Smooth muscle cell (in vitro differentiated cells): ENCODE data around the gene DYNC1H1. TPM values are rescaled to one million over a fixed set of nuclear protein-coding genes. Genes with fewer than 3 reads are reported as not detected.

Experiments
- DNase-seq: peaks from one replicate; lab custom pipeline; 2025; ENCODE audit not compliant: unreplicated experiment; lab: John Stamatoyannopoulos, UW
- H2AFZ ChIP-seq: fragments of 200-600 bp; sonication (generic); 2 replicates; pipeline ENCODE4 v1.6.0; 2016; ENCODE audit warnings: antibody characterized with exemption, low read depth, mild to moderate bottlenecking
- H3F3A ChIP-seq: fragments of 200-600 bp; sonication (generic); 2 replicates; pipeline ENCODE4 v1.6.0; 2017; ENCODE audit warnings: antibody characterized with exemption, low read depth
- H3K27ac ChIP-seq: fragments of 200-600 bp; sonication (generic); 2 replicates; pipeline ENCODE4 v1.5.1; 2016; ENCODE audit warnings: low read depth, mild to moderate bottlenecking
- H3K27me3 ChIP-seq: fragments of 200-600 bp; sonication (generic); 2 replicates; pipeline ENCODE4 v1.6.1; 2016; ENCODE audit warnings: low read depth, mild to moderate bottlenecking
- H3K36me3 ChIP-seq: fragments of 200-600 bp; sonication (generic); 2 replicates; pipeline ENCODE4 v1.5.1; 2016; ENCODE audit warnings: low read depth
- H3K4me1 ChIP-seq: fragments of 200-600 bp; sonication (generic); 2 replicates; pipeline ENCODE4 v1.5.1; 2016; ENCODE audit warnings: low read depth
- H3K4me2 ChIP-seq: fragments of 200-600 bp; sonication (generic); 2 replicates; pipeline ENCODE4 v1.6.0; 2016; ENCODE audit warnings: mild to moderate bottlenecking
- H3K4me3 ChIP-seq: fragments of 200-600 bp; sonication (generic); 2 replicates; pipeline ENCODE4 v1.5.1; 2016; ENCODE audit warnings: mild to moderate bottlenecking
- H3K79me2 ChIP-seq: fragments of 200-600 bp; sonication (generic); 2 replicates; pipeline ENCODE4 v1.6.0; 2016; ENCODE audit warnings: low read depth, mild to moderate bottlenecking
- H3K9ac ChIP-seq: fragments of 200-600 bp; sonication (generic); 2 replicates; pipeline ENCODE4 v1.6.0; 2016; ENCODE audit warnings: low read depth
- H3K9me3 ChIP-seq: fragments of 200-600 bp; sonication (generic); replicated peaks from 2 replicates; pipeline ENCODE4 v1.5.1; 2016; ENCODE audit warnings: low read depth
- H4K20me1 ChIP-seq: fragments of 200-600 bp; sonication (generic); 2 replicates; pipeline ENCODE4 v1.6.0; 2016; ENCODE audit warnings: low read depth
- CTCF ChIP-seq: fragments of 200-600 bp; sonication (generic); IDR thresholded peaks from 2 replicates; pipeline ENCODE4 v1.5.1; 2017; ENCODE audit warnings: borderline replicate concordance, mild to moderate bottlenecking, antibody characterized with exemption; ENCODE audit not compliant: insufficient read depth, poor library complexity, severe bottlenecking
- WGBS: methylation state at CpG from one replicate; pipeline ENCODE4 v1.1.7; 2016; ENCODE audit warnings: low lambda C conversion rate; 5-methylcytosine and 5-hydroxymethylcytosine counted together
- polyA plus RNA-seq: library from polyadenylated mRNA; unstranded; fragments of >200 nt; fragmentation: Nextera tagmentation; extraction: Ambion mirVana; gene quantifications from 2 replicates; pipeline ENCODE4 v1.2.1, GENCODE V29; 2016
- total RNA-seq: library from RNA; depleted of rRNA; stranded (reverse); fragments of >200 nt; gene quantifications from 2 replicates; pipeline ENCODE4 v1.2.3, GENCODE V29; 2014

Gene DYNC1H1
- total and polyA plus RNA-seq, 2 experiments from 2014 or later, result 137 to 399 TPM

- Histone ChIP-seq H2AFZ (no peak overlapping the region), H3K27me3 (no peaks in the 10 kb centered on the region), H3K9me3 (no peaks in the 10 kb centered on the region), H4K20me1 (peaks cover 5% of the 10 kb centered on the region), H3K4me1 (no peaks in the 10 kb centered on the region), H3F3A (no peaks in the 10 kb centered on the region), H3K36me3 (no peaks in the 10 kb centered on the region), H3K4me2 (no peak overlapping the region), H3K27ac (no peak overlapping the region), H3K9ac (no peak overlapping the region), H3K4me3 (no peak overlapping the region), H3K79me2 (no peaks in the 10 kb centered on the region)
- TF ChIP-seq CTCF, result no peak
- no peak for DNase-seq
- WGBS, result over 99% methylated on average over 9 of the region's 9 CpGs
Measured at GRCh38 chr14:102042699-102043098, 78.3 kb downstream of the DYNC1H1 start.

GRCh38 chr14:102043251-102044025, 79.1 kb downstream of the DYNC1H1 start:
- 96% methylated on average over 22 of the region's 22 CpGs for WGBS
- no peaks in the 10 kb centered on the region for H3F3A ChIP-seq
- no peaks in the 10 kb centered on the region for H3K79me2 ChIP-seq
- no peak overlapping the region for H2AFZ ChIP-seq
- H4K20me1 ChIP-seq, result peaks cover 5% of the 10 kb centered on the region
- H3K4me2 ChIP-seq, result no peak overlapping the region
- TF ChIP-seq CTCF, result no peak
- H3K27ac ChIP-seq, result no peak overlapping the region
- H3K4me3 ChIP-seq, result no peak overlapping the region
- H3K27me3 ChIP-seq, result no peaks in the 10 kb centered on the region
- no peaks in the 10 kb centered on the region for H3K9me3 ChIP-seq
- DNase-seq, result no peak
- H3K36me3 ChIP-seq, result no peaks in the 10 kb centered on the region
- H3K9ac ChIP-seq, result no peak overlapping the region
- H3K4me1 ChIP-seq, result no peaks in the 10 kb centered on the region

GRCh38 chr14:102044566-102044965, 80.2 kb downstream of the DYNC1H1 start:
- H3K9me3 ChIP-seq, result no peaks in the 10 kb centered on the region

More at GRCh38 chr14:102044566-102044965, 80.2 kb downstream of the DYNC1H1 start:
- 98% methylated on average over 12 of the region's 13 CpGs for WGBS
- no peak for DNase-seq
- H3K27ac ChIP-seq, result no peak overlapping the region
- TF ChIP-seq CTCF, result no peak
- H3K4me3 ChIP-seq, result no peak overlapping the region
- H2AFZ ChIP-seq, result no peak overlapping the region
- H3K36me3 ChIP-seq, result no peaks in the 10 kb centered on the region
- H3K79me2 ChIP-seq, result no peaks in the 10 kb centered on the region
- no peak overlapping the region for H3K4me2 ChIP-seq
- no peak overlapping the region for H3K9ac ChIP-seq
- no peaks in the 10 kb centered on the region for H3K4me1 ChIP-seq
- H3K27me3 ChIP-seq, result no peaks in the 10 kb centered on the region
- no peaks in the 10 kb centered on the region for H3F3A ChIP-seq
- peaks cover 5% of the 10 kb centered on the region for H4K20me1 ChIP-seq
